Mucosa of rectum (tissue), 2 donors: ENCODE results near the gene LDLRAD3.

ENCODE experiments used
- H3K27ac ChIP-seq, 2 donors: one replicate each; pipeline ENCODE4 v1.7.0; 2013; ENCODE audit warnings: inconsistent platforms in 2 of 2, low read depth in 2 of 2, low read length in 2 of 2
- H3K27me3 ChIP-seq, 2 donors: one replicate each; pipeline ENCODE4 v1.7.0; 2013; ENCODE audit warnings: low read length in 2 of 2; ENCODE audit not compliant: control insufficient read depth in 2 of 2, insufficient read depth in 2 of 2
- H3K36me3 ChIP-seq, 2 donors: one replicate each; pipeline ENCODE4 v1.7.0; 2013; ENCODE audit warnings: low read length in 2 of 2; ENCODE audit not compliant: control insufficient read depth in 2 of 2, insufficient read depth in 2 of 2
- H3K4me1 ChIP-seq, 2 donors: one replicate each; pipeline ENCODE4 v1.7.0; 2013; ENCODE audit warnings: low read length in 2 of 2, mild to moderate bottlenecking in 1 of 2; ENCODE audit not compliant: control insufficient read depth in 2 of 2, insufficient read depth in 2 of 2
- H3K4me3 ChIP-seq, 2 donors: one replicate each; pipeline ENCODE4 v1.7.0; 2013; ENCODE audit warnings: low read length in 2 of 2
- H3K9ac ChIP-seq, 2 donors: one replicate each; pipeline ENCODE4 v1.7.0; 2013; ENCODE audit warnings: low read length in 2 of 2, low read depth in 1 of 2, mild to moderate bottlenecking in 1 of 2
- H3K9me3 ChIP-seq, 2 donors: one replicate each; pipeline ENCODE4 v1.7.0; 2013; ENCODE audit warnings: low read length in 2 of 2; ENCODE audit not compliant: control insufficient read depth in 2 of 2
- donor health status: healthy.
- donor health status: Normal muscosa, but diverticular disease.

The LDLRAD3 gene

DNA sequence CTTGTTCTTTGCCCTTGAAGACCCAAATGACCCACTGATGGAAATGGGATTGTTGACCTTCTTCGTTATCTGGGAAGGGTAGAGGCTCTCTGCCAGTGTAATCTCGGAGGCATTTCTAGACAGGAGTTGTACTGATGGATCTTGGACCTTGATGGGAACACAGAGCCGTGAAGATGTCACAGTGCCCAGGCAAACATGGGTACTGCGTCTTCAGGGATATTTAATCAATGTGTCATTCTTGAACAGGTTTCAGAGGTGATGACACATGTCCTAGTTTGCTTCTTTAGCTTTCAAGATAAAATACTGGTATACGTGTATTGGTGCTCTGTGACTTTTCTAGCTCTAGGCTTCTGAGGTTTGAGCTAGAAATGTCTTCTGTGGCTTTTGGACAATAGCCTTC is 6.2 kb downstream of the LDLRAD3 start:
- H3K27me3 ChIP-seq = no peaks in the 10 kb centered on the region
- H3K27ac ChIP-seq = no peak overlapping the region
- H3K36me3 ChIP-seq = no peaks in the 10 kb centered on the region
- H3K4me1 ChIP-seq = no peaks in the 10 kb centered on the region
- H3K9me3 ChIP-seq = no peaks in the 10 kb centered on the region
- H3K4me3 ChIP-seq = no peak overlapping the region
- no peak overlapping the region for H3K9ac ChIP-seq

DNA sequence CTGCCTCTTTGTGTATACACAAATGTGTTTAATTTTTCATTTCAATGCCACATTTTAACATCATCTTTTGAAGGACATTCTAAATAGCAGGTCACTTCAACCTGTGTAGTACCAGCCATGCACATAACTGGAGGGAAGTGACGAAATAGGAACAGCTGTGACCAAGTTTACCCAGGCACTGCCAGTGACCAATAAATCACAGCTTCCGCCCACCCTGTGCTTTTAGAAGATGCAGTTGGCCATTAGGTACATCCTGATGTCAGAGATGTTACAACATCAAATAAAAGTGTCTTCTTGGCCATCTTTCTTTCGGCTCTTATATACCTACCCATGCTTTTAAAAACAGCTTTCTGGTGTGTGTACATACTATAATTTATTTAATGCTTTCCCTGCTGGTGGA is 7.8 kb downstream of the LDLRAD3 start:
- H3K9ac ChIP-seq = no peak overlapping the region
- H3K27ac ChIP-seq = no peak overlapping the region
- H3K4me1 ChIP-seq = no peaks in the 10 kb centered on the region
- H3K27me3 ChIP-seq = no peaks in the 10 kb centered on the region
- H3K36me3 ChIP-seq = no peaks in the 10 kb centered on the region
- H3K4me3 ChIP-seq = no peak overlapping the region
- H3K9me3 ChIP-seq = no peaks in the 10 kb centered on the region

DNA sequence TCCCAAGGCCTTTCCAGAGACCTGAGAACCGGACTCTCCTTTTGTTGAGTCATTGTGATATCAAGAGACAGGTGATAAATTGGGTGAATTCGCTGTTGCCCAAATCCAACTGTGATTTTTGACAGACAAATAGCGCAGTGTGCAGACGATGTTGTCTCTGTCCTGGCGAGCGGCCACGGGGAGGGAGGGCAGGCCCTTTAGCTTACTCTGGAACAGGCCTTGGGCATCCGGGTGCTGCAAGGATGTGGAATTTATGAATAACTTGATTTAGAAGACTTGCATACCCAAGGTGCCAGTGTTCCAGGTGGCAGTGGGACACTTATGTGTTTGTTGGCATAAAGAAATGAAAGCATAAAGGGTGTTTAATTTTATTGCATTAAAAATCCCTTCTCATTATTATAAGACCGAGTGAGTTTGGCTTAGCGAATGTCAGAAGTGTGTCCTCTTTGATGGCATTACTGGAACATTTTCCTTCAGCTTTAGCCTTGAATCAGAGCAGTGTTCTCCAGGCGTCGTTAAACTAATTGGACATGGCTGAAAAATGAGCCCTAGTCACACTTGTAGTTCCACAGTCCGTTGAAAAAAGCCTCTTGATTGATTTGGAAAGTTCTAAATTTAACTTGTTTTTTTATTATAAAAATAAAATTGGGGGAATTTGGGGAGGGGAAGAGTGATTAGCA is 9.4 kb downstream of the LDLRAD3 start:
- H3K36me3 ChIP-seq = no peaks in the 10 kb centered on the region
- H3K27ac ChIP-seq = no peak overlapping the region
- H3K9ac ChIP-seq = no peak overlapping the region
- H3K27me3 ChIP-seq = no peaks in the 10 kb centered on the region
- H3K4me3 ChIP-seq = no peak overlapping the region
- H3K4me1 ChIP-seq = no peaks in the 10 kb centered on the region
- H3K9me3 ChIP-seq = no peaks in the 10 kb centered on the region

DNA sequence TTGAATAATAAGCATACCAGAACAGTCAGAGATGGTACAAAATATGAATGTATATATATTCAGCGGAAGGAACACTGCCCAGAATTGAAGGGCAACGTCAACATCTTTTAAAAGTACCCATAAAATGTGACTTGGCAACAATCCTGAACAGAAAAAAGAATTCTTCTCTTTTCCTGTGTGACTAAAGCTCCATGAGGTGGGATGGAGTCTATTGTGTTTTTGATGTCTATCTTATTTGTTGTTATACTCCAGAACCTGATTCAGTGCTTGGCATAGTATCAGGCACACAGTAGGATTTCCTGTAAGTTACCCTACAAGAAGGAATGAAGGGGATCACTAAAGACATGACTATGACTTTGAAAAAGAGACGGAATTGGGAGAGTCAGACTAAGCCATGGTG is 10.3 kb downstream of the LDLRAD3 start:
- H3K36me3 ChIP-seq = no peaks in the 10 kb centered on the region
- H3K9ac ChIP-seq = no peak overlapping the region
- no peak overlapping the region for H3K27ac ChIP-seq
- H3K9me3 ChIP-seq = no peaks in the 10 kb centered on the region
- no peaks in the 10 kb centered on the region for H3K4me1 ChIP-seq
- H3K4me3 ChIP-seq = no peak overlapping the region
- H3K27me3 ChIP-seq = no peaks in the 10 kb centered on the region

DNA sequence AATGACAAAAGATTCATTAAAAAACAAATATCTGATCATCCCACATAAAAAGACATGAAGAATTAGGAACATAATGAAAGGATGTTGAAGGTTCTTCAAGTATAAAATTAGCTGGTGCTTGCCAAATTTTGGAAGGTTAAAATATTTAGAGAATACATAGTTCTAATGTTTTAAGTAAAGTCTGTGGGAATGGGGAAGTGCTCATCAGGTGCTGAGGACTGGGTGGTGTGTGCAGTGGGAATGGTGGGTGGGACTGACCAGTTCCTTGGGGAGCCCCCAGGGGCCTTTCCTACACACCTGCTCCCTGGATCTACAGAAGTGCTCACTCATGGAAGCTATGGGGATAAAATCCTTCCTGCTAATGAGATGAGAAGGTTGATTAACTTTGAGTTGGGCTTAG is 11.8 kb downstream of the LDLRAD3 start:
- Histone ChIP-seq H3K27ac (no peak overlapping the region), H3K36me3 (no peaks in the 10 kb centered on the region), H3K9me3 (no peaks in the 10 kb centered on the region), H3K4me3 (no peak overlapping the region), H3K9ac (no peak overlapping the region), H3K27me3 (no peaks in the 10 kb centered on the region), H3K4me1 (no peaks in the 10 kb centered on the region)

DNA sequence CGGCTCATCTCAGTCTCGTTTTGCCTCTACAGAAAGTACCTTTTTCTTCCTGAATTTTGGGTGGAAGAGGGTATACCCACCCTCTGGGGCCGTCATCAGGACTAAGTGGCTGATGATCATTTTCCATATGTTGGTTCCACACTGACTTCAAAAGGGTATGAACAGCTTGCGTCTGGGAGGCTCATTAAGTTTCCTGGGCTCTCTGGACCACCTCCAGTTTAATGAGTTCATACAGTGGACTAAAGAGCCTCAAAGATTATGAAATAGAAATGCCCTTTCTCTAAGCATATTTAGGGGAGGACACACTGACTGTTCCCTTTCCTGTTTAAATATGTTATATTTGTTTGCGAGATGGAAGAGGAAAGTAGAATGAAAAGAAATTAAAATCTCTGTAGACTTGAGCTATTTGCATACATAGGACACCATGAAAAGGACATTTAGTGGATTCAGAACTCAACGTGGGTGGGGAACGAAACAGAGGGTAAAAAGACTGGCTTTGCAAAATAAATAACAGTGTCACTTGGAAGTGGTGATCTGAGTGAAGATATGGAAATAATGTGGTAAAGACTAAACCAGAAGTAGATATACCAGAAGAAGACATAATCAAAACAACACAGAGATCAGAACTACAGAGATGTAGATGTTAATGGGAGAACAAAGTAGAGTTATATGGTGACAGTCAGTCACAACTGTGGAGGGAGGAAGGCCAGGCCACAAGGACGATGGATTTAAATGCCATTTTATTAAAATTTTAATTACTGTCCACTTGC is 18.7 kb downstream of the LDLRAD3 start:
- no peaks in the 10 kb centered on the region for H3K4me1 ChIP-seq
- H3K9me3 ChIP-seq = no peaks in the 10 kb centered on the region
- H3K9ac ChIP-seq = no peak overlapping the region
- H3K4me3 ChIP-seq = no peak overlapping the region
- no peaks in the 10 kb centered on the region for H3K27me3 ChIP-seq
- H3K27ac ChIP-seq = no peak overlapping the region
- H3K36me3 ChIP-seq = no peaks in the 10 kb centered on the region

DNA sequence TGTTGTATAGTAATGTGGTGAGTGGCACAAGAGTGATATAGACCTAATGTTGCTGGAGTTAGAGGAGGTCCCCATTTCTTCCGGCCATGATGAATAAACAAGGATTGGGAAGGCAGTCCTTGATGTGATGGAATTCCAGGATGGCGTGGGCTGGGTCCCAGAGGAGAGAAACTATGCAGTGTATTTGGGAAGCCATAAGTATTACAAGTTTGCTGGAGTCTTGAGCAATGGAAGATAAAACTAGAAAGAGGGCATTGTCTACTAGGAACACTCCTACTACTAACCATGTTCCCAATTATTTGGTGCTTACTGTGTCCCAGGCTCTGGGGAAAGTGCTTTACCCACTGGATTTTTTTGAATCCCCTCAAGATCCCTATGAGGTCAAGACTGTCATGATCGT is 20.0 kb downstream of the LDLRAD3 start:
- H3K27me3 ChIP-seq = no peaks in the 10 kb centered on the region
- H3K9me3 ChIP-seq = no peaks in the 10 kb centered on the region
- no peaks in the 10 kb centered on the region for H3K36me3 ChIP-seq
- H3K9ac ChIP-seq = no peak overlapping the region
- H3K27ac ChIP-seq = no peak overlapping the region
- H3K4me3 ChIP-seq = no peak overlapping the region
- no peaks in the 10 kb centered on the region for H3K4me1 ChIP-seq

DNA sequence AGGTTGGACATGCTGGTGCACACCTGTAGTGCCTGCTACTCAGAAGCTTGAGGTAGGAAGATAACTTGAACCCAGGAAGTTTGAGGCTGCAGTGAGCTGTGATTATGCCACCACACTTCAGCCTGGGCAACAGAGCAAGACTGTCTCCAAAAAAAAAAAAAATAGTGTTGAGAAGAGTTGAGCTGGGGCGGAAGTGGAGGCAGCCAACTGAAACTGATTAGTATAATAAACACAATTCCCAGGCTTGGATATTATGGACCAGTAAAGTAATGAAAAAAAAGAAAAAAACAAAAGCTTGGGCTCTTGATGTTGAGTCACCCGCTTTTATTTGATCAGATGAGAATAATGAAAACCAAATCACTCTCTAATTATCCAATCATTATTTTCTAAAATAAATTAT is 21.0 kb downstream of the LDLRAD3 start:
- H3K4me1 ChIP-seq = peaks cover 0 to 7% of the 10 kb centered on the region in 2 donors

DNA sequence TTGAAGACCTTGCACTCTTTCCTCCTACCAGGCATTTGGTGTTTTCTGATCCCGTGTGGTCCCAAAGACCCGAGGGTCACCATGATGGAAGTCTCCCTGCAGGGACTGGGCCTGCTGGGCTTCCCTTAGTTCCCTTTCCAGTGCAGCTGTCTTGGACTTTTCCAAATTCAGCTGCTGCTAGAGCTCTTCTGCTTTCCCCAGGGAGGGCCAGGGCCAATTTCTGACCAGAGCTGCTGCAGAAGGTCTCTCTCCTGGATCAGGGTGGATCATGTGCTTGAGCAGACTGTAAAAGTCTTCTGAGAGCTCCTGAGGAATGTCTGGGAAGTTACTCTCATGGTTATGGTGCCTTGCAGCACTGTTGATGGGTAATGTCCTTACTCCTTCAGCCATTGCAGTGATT is 23.2 kb downstream of the LDLRAD3 start:
- H3K27me3 ChIP-seq = no peaks in the 10 kb centered on the region
- no peaks in the 10 kb centered on the region for H3K9me3 ChIP-seq
- H3K36me3 ChIP-seq = no peaks in the 10 kb centered on the region
- peaks cover 0 to 10% of the 10 kb centered on the region in 2 donors for H3K4me1 ChIP-seq
- H3K27ac ChIP-seq = no peak overlapping the region
- no peak overlapping the region for H3K4me3 ChIP-seq
- H3K9ac ChIP-seq = no peak overlapping the region

More for the DNA sequence above, 21.0 kb downstream of the LDLRAD3 start:
- H3K4me3 ChIP-seq = no peak overlapping the region
- no peak overlapping the region for H3K9ac ChIP-seq
- H3K36me3 ChIP-seq = no peaks in the 10 kb centered on the region
- H3K27ac ChIP-seq = no peak overlapping the region
- no peaks in the 10 kb centered on the region for H3K9me3 ChIP-seq
- H3K27me3 ChIP-seq = no peaks in the 10 kb centered on the region

DNA sequence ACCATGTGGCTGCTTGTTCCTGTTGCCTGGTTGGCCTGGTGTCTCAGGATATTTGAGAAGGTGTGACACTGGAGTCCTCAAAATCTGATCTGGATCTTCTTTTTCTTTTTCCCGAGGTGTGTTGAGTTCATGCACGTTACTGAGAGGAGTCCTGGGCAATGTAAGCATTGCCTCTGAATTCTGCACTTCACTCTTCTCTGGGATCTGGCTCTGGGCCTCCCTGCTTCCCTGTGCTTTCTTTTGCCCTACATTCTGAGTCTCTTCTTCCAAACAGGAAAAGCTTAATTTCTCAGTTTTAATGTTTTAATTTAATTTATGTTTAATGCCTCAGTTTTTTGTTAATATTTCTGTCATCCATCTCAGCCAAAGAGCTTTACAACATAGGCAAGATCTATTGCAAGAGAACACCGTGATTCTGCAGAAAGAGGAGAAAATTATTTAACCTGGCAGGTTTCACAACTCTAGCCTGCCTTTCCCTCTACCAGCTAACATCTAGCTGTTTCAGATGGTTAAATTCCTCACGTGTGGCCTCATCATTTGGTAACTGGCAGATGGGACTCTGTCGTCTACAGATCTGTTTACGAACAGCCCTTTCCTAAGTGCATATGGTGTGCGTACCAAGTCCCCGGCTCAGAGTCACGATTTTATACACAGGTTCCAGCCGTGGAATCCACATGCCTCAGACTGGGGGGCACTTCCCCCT is 24.7 kb downstream of the LDLRAD3 start:
- no peaks in the 10 kb centered on the region for H3K9me3 ChIP-seq
- H3K27me3 ChIP-seq = no peaks in the 10 kb centered on the region
- H3K4me1 ChIP-seq = peaks cover 0 to 10% of the 10 kb centered on the region in 2 donors
- no peak overlapping the region for H3K27ac ChIP-seq
- no peak overlapping the region for H3K9ac ChIP-seq
- H3K4me3 ChIP-seq = no peak overlapping the region
- H3K36me3 ChIP-seq = no peaks in the 10 kb centered on the region
